PC-9 (cell line): ENCODE data around the gene ARHGEF17.

Source experiments
- EZH2 ChIP-seq: fragments of 200-600 bp; sonication (generic); IDR thresholded peaks from 2 replicates; pipeline ENCODE4 v1.8.0; 2017; ENCODE audit warnings: antibody characterized with exemption, low read depth
- TF ChIP-seq, protein P1 (sequence below): fragments of 200-600 bp; sonication (generic); conservative IDR thresholded peaks from 2 replicates; pipeline ENCODE4 v1.6.1; 2017; ENCODE audit warnings: mixed run types, antibody characterized with exemption, mild to moderate bottlenecking, moderate library complexity

DNA sequence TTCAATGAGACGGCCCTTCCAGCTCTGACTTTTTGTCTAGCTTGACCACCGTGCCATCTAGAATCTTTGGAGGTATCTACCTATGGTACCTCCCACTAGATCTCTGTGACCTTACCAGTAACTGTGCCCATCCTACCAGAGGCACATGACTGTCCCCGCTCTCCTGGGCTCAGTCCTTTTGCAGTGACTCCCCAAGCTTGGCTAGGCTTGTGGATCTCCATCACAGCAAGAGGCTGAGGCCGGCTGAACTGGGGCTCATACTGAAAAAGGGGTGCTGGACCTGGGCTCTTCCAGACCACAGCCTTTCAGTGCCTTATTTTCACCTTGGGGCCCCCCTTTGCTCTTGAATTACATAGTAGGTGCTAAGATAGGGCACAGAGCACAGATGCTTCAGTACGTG lies 95.5 kb downstream of the ARHGEF17 start:
- TF ChIP-seq, protein P1, sequence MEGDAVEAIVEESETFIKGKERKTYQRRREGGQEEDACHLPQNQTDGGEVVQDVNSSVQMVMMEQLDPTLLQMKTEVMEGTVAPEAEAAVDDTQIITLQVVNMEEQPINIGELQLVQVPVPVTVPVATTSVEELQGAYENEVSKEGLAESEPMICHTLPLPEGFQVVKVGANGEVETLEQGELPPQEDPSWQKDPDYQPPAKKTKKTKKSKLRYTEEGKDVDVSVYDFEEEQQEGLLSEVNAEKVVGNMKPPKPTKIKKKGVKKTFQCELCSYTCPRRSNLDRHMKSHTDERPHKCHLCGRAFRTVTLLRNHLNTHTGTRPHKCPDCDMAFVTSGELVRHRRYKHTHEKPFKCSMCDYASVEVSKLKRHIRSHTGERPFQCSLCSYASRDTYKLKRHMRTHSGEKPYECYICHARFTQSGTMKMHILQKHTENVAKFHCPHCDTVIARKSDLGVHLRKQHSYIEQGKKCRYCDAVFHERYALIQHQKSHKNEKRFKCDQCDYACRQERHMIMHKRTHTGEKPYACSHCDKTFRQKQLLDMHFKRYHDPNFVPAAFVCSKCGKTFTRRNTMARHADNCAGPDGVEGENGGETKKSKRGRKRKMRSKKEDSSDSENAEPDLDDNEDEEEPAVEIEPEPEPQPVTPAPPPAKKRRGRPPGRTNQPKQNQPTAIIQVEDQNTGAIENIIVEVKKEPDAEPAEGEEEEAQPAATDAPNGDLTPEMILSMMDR, result no peak
- no peak for TF ChIP-seq EZH2
